ENCODE data around the gene HOXB7. TPM values are rescaled to one million over a fixed set of nuclear protein-coding genes. Genes with fewer than 3 reads are reported as not detected.

HOXB7 gene
- total and polyA plus RNA-seq, 2 experiments from 2014 or later: not detected

GRCh38 chr17:48596000-48596734 is 14.7 kb downstream of the HOXB7 start:
- no peak overlapping the region for H3K27ac Mint-ChIP-seq
- ATAC-seq (no peak), DNase-seq (ENCODE audit: low spot score) (no peak)
- peak overlapping the region; percentile 52 for H3K4me3 Mint-ChIP-seq
- Histone ChIP-seq H3K79me2 (replicated peaks; ENCODE audit: insufficient read depth) (no peaks in the 10 kb centered on the region), H3F3A (replicated peaks; ENCODE audit: low read depth) (peaks cover 54% of the 10 kb centered on the region), H3K4me1 (ENCODE audit: insufficient read depth) (peaks cover 46% of the 10 kb centered on the region), H3K9me2 (ENCODE audit: insufficient read depth) (no peaks in the 10 kb centered on the region), H3K4me3 (peak overlapping the region; percentile 41; the same call in 1 of the 2 replicates), H3K27ac (ENCODE audit: low read depth) (no peak overlapping the region), H2AFZ (no peak overlapping the region), H3K36me3 (ENCODE audit: insufficient read depth) (no peaks in the 10 kb centered on the region), H3K4me2 (peak overlapping the region; percentile 73), H4K20me1 (replicated peaks; ENCODE audit: insufficient read depth) (peaks cover 52% of the 10 kb centered on the region), H3K27me3 (ENCODE audit: insufficient read depth) (peaks cover 100% of the 10 kb centered on the region)
- peaks cover 3% of the 10 kb centered on the region; the same call in 1 of the 3 replicates for H3K36me3 Mint-ChIP-seq (ENCODE audit: low read depth)
- TF ChIP-seq ZNF331 (CRISPR knock-in tag; IDR thresholded peaks at IDR 0.05; ENCODE audit: low read depth): no peak
- TF ChIP-seq POLR2AphosphoS5 (IDR thresholded peaks at IDR 0.05; ENCODE audit: low read depth): no peak
- peak; percentile 95 for TF ChIP-seq EZH2 (IDR thresholded peaks at IDR 0.05; ENCODE audit: low read depth, unreplicated experiment)
- H3K9me3 Mint-ChIP-seq: no peaks in the 10 kb centered on the region; the same call in 2 of the 3 replicates
- peaks cover 100% of the 10 kb centered on the region for H3K27me3 Mint-ChIP-seq (ENCODE audit: insufficient read depth, low read depth, poor library complexity)
- peaks cover 33% of the 10 kb centered on the region for H3K4me1 Mint-ChIP-seq

GRCh38 chr17:48595278-48595999 is 15.4 kb downstream of the HOXB7 start:
- H3K4me2 ChIP-seq: peak overlapping the region; percentile 73; the same call in 1 of the 2 replicates
- H3K4me1 Mint-ChIP-seq: peaks cover 34% of the 10 kb centered on the region

More at GRCh38 chr17:48595278-48595999, 15.4 kb downstream of the HOXB7 start:
- DNase-seq (ENCODE audit: low spot score): no peak
- Mint-ChIP-seq H3K36me3 (ENCODE audit: low read depth) (peaks cover 3% of the 10 kb centered on the region; the same call in 1 of the 3 replicates), H3K9me3 (no peaks in the 10 kb centered on the region; the same call in 2 of the 3 replicates), H3K27ac (no peak overlapping the region), H3K4me3 (peak overlapping the region; percentile 36; the same call in 1 of the 3 replicates), H3K27me3 (ENCODE audit: insufficient read depth, low read depth, poor library complexity) (peaks cover 100% of the 10 kb centered on the region)
- H3K27ac ChIP-seq (ENCODE audit: low read depth): no peak overlapping the region
- 0 out of 2 replicates have a peak overlapping the region, but pooled peaks have one; percentile 41 for H3K4me3 ChIP-seq
- peaks cover 100% of the 10 kb centered on the region for H3K27me3 ChIP-seq (ENCODE audit: insufficient read depth)
- H3K4me1 ChIP-seq (ENCODE audit: insufficient read depth): peaks cover 48% of the 10 kb centered on the region
- no peak overlapping the region for H2AFZ ChIP-seq
- no peaks in the 10 kb centered on the region for H3K9me2 ChIP-seq (ENCODE audit: insufficient read depth)
- peaks cover 55% of the 10 kb centered on the region for H3F3A ChIP-seq (replicated peaks; ENCODE audit: low read depth)
- H3K79me2 ChIP-seq (replicated peaks; ENCODE audit: insufficient read depth): no peaks in the 10 kb centered on the region
- H3K36me3 ChIP-seq (ENCODE audit: insufficient read depth): no peaks in the 10 kb centered on the region
- no peak for ATAC-seq
- peaks cover 48% of the 10 kb centered on the region for H4K20me1 ChIP-seq (replicated peaks; ENCODE audit: insufficient read depth)
- TF ChIP-seq POLR2AphosphoS5 (IDR thresholded peaks at IDR 0.05; ENCODE audit: low read depth) (no peak), ETS1 (IDR thresholded peaks at IDR 0.05) (no peak), STAT1 (IDR thresholded peaks at IDR 0.05; ENCODE audit: unreplicated experiment) (no peak), CREB1 (CRISPR knock-in tag; IDR thresholded peaks at IDR 0.05; ENCODE audit: low read depth) (no peak), NANOG (IDR thresholded peaks at IDR 0.05; ENCODE audit: borderline replicate concordance) (no peak), EZH2phosphoT487 (IDR thresholded peaks at IDR 0.05; ENCODE audit: unreplicated experiment) (peak; percentile 13), ZNF114 (CRISPR knock-in tag; IDR thresholded peaks at IDR 0.05) (no peak), EZH2 (IDR thresholded peaks at IDR 0.05; ENCODE audit: low read depth, unreplicated experiment) (peak; percentile 74), CTCF (conservative IDR thresholded peaks at IDR 0.05; ENCODE audit: low read depth in 2 of 2) (no peak), REST (IDR thresholded peaks at IDR 0.05; ENCODE audit: unreplicated experiment) (no peak)

Measured in GM23338 (cell line).